Measurements from ENCODE around the gene CD46. TPM values are rescaled to one million over a fixed set of nuclear protein-coding genes. Genes with fewer than 3 reads are reported as not detected.
"Not testable (repeated sequence)": the region's sequence is repeated elsewhere in the genome, so short reads cannot be mapped to it uniquely, and the experiment has no call there.

Gene CD46
- total and polyA plus RNA-seq, 2 donors, result 69.7 to 152 TPM

GRCh38 chr1:207755846-207756693 lies 4.2 kb downstream of the CD46 start:
- H3K27me3 ChIP-seq (ENCODE audit: control insufficient read depth in 2 of 2, insufficient read depth in 1 of 2, low read length in 1 of 2), result no peaks in the 10 kb centered on the region
- WGBS, result 92% methylated on average over 2 of the region's 2 CpGs
- peaks cover 1 to 4% of the 10 kb centered on the region in 2 donors for H3K9me3 ChIP-seq (ENCODE audit: control insufficient read depth in 2 of 2, insufficient read depth in 1 of 2, low read length in 1 of 2)
- peaks cover 3 to 30% of the 10 kb centered on the region in 2 donors for H3K36me3 ChIP-seq (ENCODE audit: control insufficient read depth in 2 of 2, insufficient read depth in 2 of 2, low read length in 1 of 2)
- no peak overlapping the region for H3K27ac ChIP-seq (ENCODE audit: low read depth in 1 of 2, low read length in 1 of 2)
- peaks cover 7 to 21% of the 10 kb centered on the region in 2 donors for H3K4me1 ChIP-seq (ENCODE audit: control insufficient read depth in 2 of 2, insufficient read depth in 2 of 2, low read length in 2 of 2)
- no peak overlapping the region for H3K4me3 ChIP-seq (ENCODE audit: low read length in 2 of 2)
- no peak for DNase-seq (ENCODE audit: low read depth in 6 of 9, low spot score in 9 of 9)

DNA sequence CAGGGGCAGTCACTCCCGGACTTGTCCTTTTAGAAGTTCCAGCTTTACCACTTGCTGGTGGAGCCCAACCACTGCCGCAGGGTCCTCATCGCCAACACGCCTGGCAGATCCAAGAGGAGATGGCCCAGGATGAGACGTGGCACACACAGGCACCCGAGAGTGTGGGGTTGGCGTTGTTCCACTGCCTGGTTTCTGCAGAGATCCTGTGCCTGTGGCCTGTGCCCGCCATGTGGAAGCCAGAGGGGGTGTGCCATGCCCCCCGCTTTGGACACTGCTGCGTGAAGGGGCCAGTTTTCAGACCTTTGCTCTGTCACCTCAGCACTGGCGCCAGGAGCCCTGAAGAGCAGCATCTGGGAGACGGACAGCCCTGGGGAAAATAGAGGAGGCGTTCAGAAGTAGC lies 10.8 kb downstream of the CD46 start:
- no peak overlapping the region for H3K4me3 ChIP-seq (ENCODE audit: low read length in 2 of 2)
- H3K4me1 ChIP-seq (ENCODE audit: control insufficient read depth in 2 of 2, insufficient read depth in 2 of 2, low read length in 2 of 2), result no peaks in the 10 kb centered on the region
- no peaks in the 10 kb centered on the region for H3K27me3 ChIP-seq (ENCODE audit: control insufficient read depth in 2 of 2, insufficient read depth in 1 of 2, low read length in 1 of 2)
- peaks cover 19 to 76% of the 10 kb centered on the region in 2 donors for H3K36me3 ChIP-seq (ENCODE audit: control insufficient read depth in 2 of 2, insufficient read depth in 2 of 2, low read length in 1 of 2)
- no peak for DNase-seq (ENCODE audit: low read depth in 6 of 9, low spot score in 9 of 9)
- WGBS, result 97% methylated on average over 13 of the region's 13 CpGs
- H3K27ac ChIP-seq (ENCODE audit: low read depth in 1 of 2, low read length in 1 of 2), result no peak overlapping the region
- H3K9me3 ChIP-seq (ENCODE audit: control insufficient read depth in 2 of 2, insufficient read depth in 1 of 2, low read length in 1 of 2), result peaks cover 0 to 12% of the 10 kb centered on the region in 2 donors

DNA sequence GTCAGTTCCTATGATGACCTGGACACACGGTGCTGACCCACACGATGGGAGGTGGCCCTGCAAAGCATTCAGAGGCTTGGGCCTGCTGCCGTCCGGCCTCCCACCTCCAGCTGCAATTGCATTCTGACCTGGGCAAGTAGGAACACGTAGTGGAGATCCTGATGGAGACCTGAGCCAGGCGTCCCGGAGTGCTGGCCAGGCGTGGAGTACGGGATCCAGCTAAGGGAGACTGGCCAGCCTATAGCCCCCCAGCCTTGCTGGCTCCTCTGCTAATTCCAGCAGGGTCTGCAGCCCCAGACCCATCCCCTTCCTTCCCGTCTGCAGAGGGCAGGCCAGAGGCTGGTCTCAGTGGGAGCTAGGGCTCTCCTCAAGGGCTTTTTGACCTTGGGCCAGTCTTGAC lies 11.2 kb downstream of the CD46 start:
- Histone ChIP-seq H3K4me3 (ENCODE audit: low read length in 2 of 2) (no peak overlapping the region), H3K9me3 (ENCODE audit: control insufficient read depth in 2 of 2, insufficient read depth in 1 of 2, low read length in 1 of 2) (peaks cover 0 to 12% of the 10 kb centered on the region in 2 donors), H3K36me3 (ENCODE audit: control insufficient read depth in 2 of 2, insufficient read depth in 2 of 2, low read length in 1 of 2) (peaks cover 19 to 73% of the 10 kb centered on the region in 2 donors), H3K4me1 (ENCODE audit: control insufficient read depth in 2 of 2, insufficient read depth in 2 of 2, low read length in 2 of 2) (no peaks in the 10 kb centered on the region), H3K27ac (ENCODE audit: low read depth in 1 of 2, low read length in 1 of 2) (no peak overlapping the region), H3K27me3 (ENCODE audit: control insufficient read depth in 2 of 2, insufficient read depth in 1 of 2, low read length in 1 of 2) (no peaks in the 10 kb centered on the region)
- DNase-seq (ENCODE audit: low read depth in 6 of 9, low spot score in 9 of 9), result no peak
- 99% methylated on average over 10 of the region's 10 CpGs for WGBS

GRCh38 chr1:207763972-207764371 lies 12.1 kb downstream of the CD46 start:
- 88% methylated on average over 9 of the region's 9 CpGs for WGBS
- DNase-seq (ENCODE audit: low read depth in 6 of 9, low spot score in 9 of 9), result no peak

DNA sequence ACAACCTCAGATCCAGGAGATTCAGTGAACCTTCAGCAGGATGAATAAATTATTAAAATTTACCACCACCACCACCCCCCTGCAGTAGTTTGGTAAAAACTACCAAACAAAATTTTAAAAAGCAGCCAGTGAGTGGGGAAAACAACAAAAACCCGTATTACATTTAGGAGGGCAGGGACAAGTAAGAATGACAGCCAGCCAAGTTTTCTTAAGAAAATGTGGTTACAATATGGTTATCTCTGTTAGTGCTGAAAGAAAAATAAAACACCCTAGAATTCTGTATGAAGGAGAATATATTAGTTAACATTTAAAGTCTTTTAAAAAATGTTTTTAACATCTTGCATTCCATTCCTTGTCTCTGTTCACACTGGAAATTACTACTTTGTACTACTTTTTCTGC lies 14.7 kb downstream of the CD46 start:
- no peak for DNase-seq (ENCODE audit: low read depth in 6 of 9, low spot score in 9 of 9)
- Histone ChIP-seq H3K27ac (ENCODE audit: low read depth in 1 of 2, low read length in 1 of 2) (no peak overlapping the region), H3K4me1 (ENCODE audit: control insufficient read depth in 2 of 2, insufficient read depth in 2 of 2, low read length in 2 of 2) (no peaks in the 10 kb centered on the region), H3K27me3 (ENCODE audit: control insufficient read depth in 2 of 2, insufficient read depth in 1 of 2, low read length in 1 of 2) (no peaks in the 10 kb centered on the region), H3K36me3 (ENCODE audit: control insufficient read depth in 2 of 2, insufficient read depth in 2 of 2, low read length in 1 of 2) (peaks cover 19 to 55% of the 10 kb centered on the region in 2 donors), H3K9me3 (ENCODE audit: control insufficient read depth in 2 of 2, insufficient read depth in 1 of 2, low read length in 1 of 2) (peaks cover 0 to 12% of the 10 kb centered on the region in 2 donors), H3K4me3 (ENCODE audit: low read length in 2 of 2) (no peak overlapping the region)
- WGBS, result 96% methylated on average over 1 of the region's 1 CpG

More at GRCh38 chr1:207763972-207764371, 12.1 kb downstream of the CD46 start:
- H3K36me3 ChIP-seq (ENCODE audit: control insufficient read depth in 2 of 2, insufficient read depth in 2 of 2, low read length in 1 of 2), result peaks cover 19 to 71% of the 10 kb centered on the region in 2 donors
- no peaks in the 10 kb centered on the region for H3K27me3 ChIP-seq (ENCODE audit: control insufficient read depth in 2 of 2, insufficient read depth in 1 of 2, low read length in 1 of 2)
- no peak overlapping the region for H3K27ac ChIP-seq (ENCODE audit: low read depth in 1 of 2, low read length in 1 of 2)
- H3K4me3 ChIP-seq (ENCODE audit: low read length in 2 of 2), result no peak overlapping the region
- no peaks in the 10 kb centered on the region for H3K4me1 ChIP-seq (ENCODE audit: control insufficient read depth in 2 of 2, insufficient read depth in 2 of 2, low read length in 2 of 2)
- peaks cover 0 to 12% of the 10 kb centered on the region in 2 donors for H3K9me3 ChIP-seq (ENCODE audit: control insufficient read depth in 2 of 2, insufficient read depth in 1 of 2, low read length in 1 of 2)

- not testable (repeated sequence) for H3K27ac ChIP-seq (ENCODE audit: low read depth in 1 of 2, low read length in 1 of 2); DNase-seq (ENCODE audit: low read depth in 6 of 9, low spot score in 9 of 9); H3K9me3 ChIP-seq (ENCODE audit: control insufficient read depth in 2 of 2, insufficient read depth in 1 of 2, low read length in 1 of 2); H3K27me3 ChIP-seq (ENCODE audit: control insufficient read depth in 2 of 2, insufficient read depth in 1 of 2, low read length in 1 of 2); H3K4me1 ChIP-seq (ENCODE audit: control insufficient read depth in 2 of 2, insufficient read depth in 2 of 2, low read length in 2 of 2); H3K4me3 ChIP-seq (ENCODE audit: low read length in 2 of 2)
- peaks cover 4 to 27% of the 10 kb centered on the region in 2 donors for H3K36me3 ChIP-seq (ENCODE audit: control insufficient read depth in 2 of 2, insufficient read depth in 2 of 2, low read length in 1 of 2)
- WGBS, result 92% methylated on average over 3 of the region's 4 CpGs
These were observed 18.7 kb downstream of the CD46 start for GRCh38 chr1:207770514-207770913.

GRCh38 chr1:207776045-207776444 lies 24.2 kb downstream of the CD46 start:
- not testable (repeated sequence) for H3K27me3 ChIP-seq (ENCODE audit: control insufficient read depth in 2 of 2, insufficient read depth in 1 of 2, low read length in 1 of 2); H3K4me3 ChIP-seq (ENCODE audit: low read length in 2 of 2); H3K4me1 ChIP-seq (ENCODE audit: control insufficient read depth in 2 of 2, insufficient read depth in 2 of 2, low read length in 2 of 2); DNase-seq (ENCODE audit: low read depth in 6 of 9, low spot score in 9 of 9); H3K27ac ChIP-seq (ENCODE audit: low read depth in 1 of 2, low read length in 1 of 2); H3K9me3 ChIP-seq (ENCODE audit: control insufficient read depth in 2 of 2, insufficient read depth in 1 of 2, low read length in 1 of 2)
- WGBS, result 84% methylated on average over 9 of the region's 9 CpGs
- H3K36me3 ChIP-seq (ENCODE audit: control insufficient read depth in 2 of 2, insufficient read depth in 2 of 2, low read length in 1 of 2), result peaks cover 9 to 32% of the 10 kb centered on the region in 2 donors

DNA sequence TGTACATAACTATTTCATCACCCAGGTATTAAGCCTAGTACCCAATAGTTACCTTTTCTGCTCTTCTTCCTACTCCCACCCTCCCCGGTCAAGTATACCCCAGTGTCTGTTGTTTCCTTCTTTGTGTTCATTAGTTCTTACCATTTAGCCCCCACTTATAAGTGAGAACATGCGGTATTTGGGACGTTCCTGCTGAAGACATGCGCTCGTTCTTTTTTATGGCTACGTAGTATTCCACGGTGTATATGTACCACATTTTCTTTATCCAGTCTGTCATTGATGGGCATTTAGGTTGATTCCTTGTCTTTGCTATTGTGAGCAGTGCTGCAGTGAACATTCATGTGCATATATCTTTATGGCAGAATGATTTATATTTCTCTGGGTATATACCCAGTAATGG lies 25.6 kb downstream of the CD46 start:
- H3K9me3 ChIP-seq (ENCODE audit: control insufficient read depth in 2 of 2, insufficient read depth in 1 of 2, low read length in 1 of 2); H3K4me1 ChIP-seq (ENCODE audit: control insufficient read depth in 2 of 2, insufficient read depth in 2 of 2, low read length in 2 of 2); DNase-seq (ENCODE audit: low read depth in 6 of 9, low spot score in 9 of 9); H3K27me3 ChIP-seq (ENCODE audit: control insufficient read depth in 2 of 2, insufficient read depth in 1 of 2, low read length in 1 of 2); H3K27ac ChIP-seq (ENCODE audit: low read depth in 1 of 2, low read length in 1 of 2); H3K4me3 ChIP-seq (ENCODE audit: low read length in 2 of 2): not testable (repeated sequence)
- WGBS, result 98% methylated on average over 7 of the region's 7 CpGs
- peaks cover 9 to 32% of the 10 kb centered on the region in 2 donors for H3K36me3 ChIP-seq (ENCODE audit: control insufficient read depth in 2 of 2, insufficient read depth in 2 of 2, low read length in 1 of 2)

- Histone ChIP-seq H3K27ac (ENCODE audit: low read depth in 1 of 2, low read length in 1 of 2) (no peak overlapping the region), H3K27me3 (ENCODE audit: control insufficient read depth in 2 of 2, insufficient read depth in 1 of 2, low read length in 1 of 2) (no peaks in the 10 kb centered on the region), H3K4me1 (ENCODE audit: control insufficient read depth in 2 of 2, insufficient read depth in 2 of 2, low read length in 2 of 2) (no peaks in the 10 kb centered on the region), H3K4me3 (ENCODE audit: low read length in 2 of 2) (no peak overlapping the region), H3K36me3 (ENCODE audit: control insufficient read depth in 2 of 2, insufficient read depth in 2 of 2, low read length in 1 of 2) (peaks cover 9 to 40% of the 10 kb centered on the region in 2 donors), H3K9me3 (ENCODE audit: control insufficient read depth in 2 of 2, insufficient read depth in 1 of 2, low read length in 1 of 2) (no peaks in the 10 kb centered on the region)
- DNase-seq (ENCODE audit: low read depth in 6 of 9, low spot score in 9 of 9), result no peak
These were observed 27.2 kb downstream of the CD46 start for GRCh38 chr1:207779008-207779407.
